IMR-90 (cell line): ENCODE data around the gene C16orf92. TPM values are rescaled to one million over a fixed set of nuclear protein-coding genes. Genes with fewer than 3 reads are reported as not detected.

Source experiments
- ATAC-seq: fragments of 200-7000 bp; cut with Tn5 transposase; 2 replicates; pipeline ENCODE4 v1.9.1; 2020; ENCODE audit warnings: low read depth, mild to moderate bottlenecking, moderate library complexity
- BruUV-seq: library from RNA; stranded (reverse); fragments of 400-500 nt; replicated peaks from 2 replicates; lab custom pipeline; 2021; lab: Mats Ljungman, UMichigan
- CTCF ChIA-PET: fragments of 300-600 bp; formaldehyde crosslinking; extraction: SDS; loops from one replicate; lab custom pipeline; 2021; ENCODE audit warnings: antibody characterized with exemption; lab: Yijun Ruan, JAX
- POLR2A ChIA-PET: fragments of 300-600 bp; sonication (Branson Sonifier 250); formaldehyde crosslinking; loops from one replicate; lab custom pipeline; 2022; ENCODE audit warnings: antibody characterized with exemption; ENCODE audit not compliant: unreplicated experiment; lab: Charles Lee
- DNase-seq: peaks from one replicate; pipeline ENCODE4 v3.0.0; 2013
- H2AFZ ChIP-seq: replicated peaks from 2 replicates; pipeline ENCODE3; 2013; ENCODE audit warnings: low read length, mild to moderate bottlenecking; ENCODE audit not compliant: poor library complexity
- H2AK5ac ChIP-seq: 2 replicates; pipeline ENCODE4 v1.6.1; 2013; ENCODE audit warnings: low read depth, low read length, inconsistent platforms
- H2AK9ac ChIP-seq: replicated peaks from 2 replicates; pipeline ENCODE3; 2013; ENCODE audit warnings: mild to moderate bottlenecking, low read depth, low read length, moderate library complexity; ENCODE audit not compliant: poor library complexity
- H2BK120ac ChIP-seq: 2 replicates; pipeline ENCODE4 v1.6.1; 2013; ENCODE audit warnings: low read depth, low read length, inconsistent platforms
- H2BK15ac ChIP-seq: 3 replicates; pipeline ENCODE4 v1.6.1; 2013; ENCODE audit warnings: low read depth, low read length, inconsistent platforms
- H2BK20ac ChIP-seq: 2 replicates; pipeline ENCODE4 v1.6.1; 2013; ENCODE audit warnings: low read depth, mild to moderate bottlenecking, inconsistent platforms, low read length, moderate library complexity
- H2BK5ac ChIP-seq: 2 replicates; pipeline ENCODE4 v1.6.1; 2013; ENCODE audit warnings: mild to moderate bottlenecking, low read depth, low read length, inconsistent platforms; ENCODE audit not compliant: poor library complexity, severe bottlenecking
- H3K14ac ChIP-seq: replicated peaks from 2 replicates; pipeline ENCODE4 v1.6.1; 2013; ENCODE audit warnings: low read depth, low read length, inconsistent platforms
- H3K18ac ChIP-seq: 2 replicates; pipeline ENCODE4 v1.6.1; 2013; ENCODE audit warnings: low read depth, low read length, control low read depth
- H3K23ac ChIP-seq: 2 replicates; pipeline ENCODE4 v1.6.1; 2013; ENCODE audit warnings: low read depth, low read length, inconsistent platforms
- H3K27ac ChIP-seq: 2 replicates; pipeline ENCODE4 v1.5.1; 2013; ENCODE audit warnings: mild to moderate bottlenecking, control low read depth, low read length; ENCODE audit not compliant: insufficient read depth
- H3K27me3 ChIP-seq: 2 replicates; pipeline ENCODE4 v1.6.1; 2013; ENCODE audit warnings: low read length; ENCODE audit not compliant: control insufficient read depth, insufficient read depth
- H3K36me3 ChIP-seq: 2 replicates; pipeline ENCODE4 v1.6.1; 2013; ENCODE audit warnings: low read length, mixed read lengths; ENCODE audit not compliant: control insufficient read depth, insufficient read depth
- H3K4ac ChIP-seq: 2 replicates; pipeline ENCODE4 v1.6.1; 2013; ENCODE audit warnings: low read depth, low read length, inconsistent platforms
- H3K4me1 ChIP-seq: 2 replicates; pipeline ENCODE4 v1.6.1; 2013; ENCODE audit warnings: low read length, mixed read lengths; ENCODE audit not compliant: control insufficient read depth, insufficient read depth
- H3K4me2 ChIP-seq: 2 replicates; pipeline ENCODE4 v1.6.1; 2013; ENCODE audit warnings: low read depth, mild to moderate bottlenecking, control low read depth, low read length, moderate library complexity
- H3K4me3 ChIP-seq: 2 replicates; pipeline ENCODE4 v1.5.1; 2013; ENCODE audit warnings: low read depth, mild to moderate bottlenecking, control low read depth, low read length, moderate library complexity; ENCODE audit not compliant: insufficient read depth
- H3K56ac ChIP-seq: 2 replicates; pipeline ENCODE4 v1.6.1; 2013; ENCODE audit warnings: low read length, inconsistent platforms; ENCODE audit not compliant: insufficient read depth; ENCODE audit errors: extremely low read depth
- H3K79me1 ChIP-seq, 2 experiments: 2 replicates each; pipeline ENCODE4 v1.6.1; 2013; ENCODE audit warnings: low read length in 2 of 2, inconsistent platforms in 1 of 2, low read depth in 1 of 2
- H3K9ac ChIP-seq: 2 replicates; pipeline ENCODE4 v1.6.1; 2013; ENCODE audit warnings: low read depth, low read length, control low read depth
- H3K9me1 ChIP-seq: 2 replicates; pipeline ENCODE4 v1.6.1; 2013; ENCODE audit warnings: low read length, inconsistent platforms; ENCODE audit not compliant: insufficient read depth
- H3K9me3 ChIP-seq: 2 replicates; pipeline ENCODE4 v1.6.1; 2013; ENCODE audit warnings: low read length; ENCODE audit not compliant: control insufficient read depth, insufficient read depth
- H4K20me1 ChIP-seq: 2 replicates; pipeline ENCODE4 v1.6.1; 2013; ENCODE audit warnings: low read length, inconsistent platforms; ENCODE audit not compliant: insufficient read depth
- H4K5ac ChIP-seq: 2 replicates; pipeline ENCODE4 v1.6.1; 2013; ENCODE audit warnings: mild to moderate bottlenecking, low read depth, low read length, control low read depth
- H4K8ac ChIP-seq, 2 experiments: 2 replicates each; pipeline ENCODE4 v1.6.1; 2013; ENCODE audit warnings: low read depth in 2 of 2, low read length in 2 of 2, control low read depth in 1 of 2, inconsistent platforms in 1 of 2
- H4K91ac ChIP-seq: 2 replicates; pipeline ENCODE4 v1.6.1; 2013; ENCODE audit warnings: low read depth, low read length, inconsistent platforms; ENCODE audit not compliant: insufficient read depth
- CEBPB ChIP-seq: IDR thresholded peaks from 2 replicates; pipeline ENCODE4 v1.6.1; 2012; ENCODE audit warnings: low read depth, low read length, improper control_type of control experiment
- ELK1 ChIP-seq: fragments of 150-350 bp; IDR thresholded peaks from 2 replicates; pipeline ENCODE4 v1.6.1; 2016; ENCODE audit warnings: low read depth, mild to moderate bottlenecking, low read length, moderate library complexity, borderline replicate concordance
- FOS ChIP-seq: fragments of 150-350 bp; IDR thresholded peaks from 2 replicates; pipeline ENCODE4 v1.6.1; 2016; ENCODE audit warnings: low read depth, low read length
- MAFK ChIP-seq: IDR thresholded peaks from 2 replicates; pipeline ENCODE4 v1.6.1; 2012; ENCODE audit warnings: low read depth, low read length, improper control_type of control experiment
- MAZ ChIP-seq: IDR thresholded peaks from 2 replicates; pipeline ENCODE4 v1.6.1; 2012; ENCODE audit warnings: low read depth, mild to moderate bottlenecking, low read length, improper control_type of control experiment, moderate library complexity, borderline replicate concordance
- MXI1 ChIP-seq: IDR thresholded peaks from 2 replicates; pipeline ENCODE4 v1.6.1; 2012; ENCODE audit warnings: low read depth, mild to moderate bottlenecking, low read length, moderate library complexity, borderline replicate concordance
- NFE2L2 ChIP-seq: fragments of 150-350 bp; IDR thresholded peaks from 2 replicates; pipeline ENCODE4 v1.6.1; 2016; ENCODE audit warnings: low read depth, mild to moderate bottlenecking, low read length
- POLR2A ChIP-seq: IDR thresholded peaks from 2 replicates; pipeline ENCODE4 v1.6.1; 2012; ENCODE audit warnings: mild to moderate bottlenecking, low read depth, low read length
- RAD21 ChIP-seq: IDR thresholded peaks from 2 replicates; pipeline ENCODE4 v1.6.1; 2012; ENCODE audit warnings: low read length, improper control_type of control experiment
- SMC3 ChIP-seq: fragments of 150-350 bp; IDR thresholded peaks from 2 replicates; pipeline ENCODE4 v1.6.1; 2016; ENCODE audit warnings: low read depth, mild to moderate bottlenecking, antibody characterized with exemption, low read length, moderate library complexity
- USF2 ChIP-seq: fragments of 150-350 bp; IDR thresholded peaks from 2 replicates; pipeline ENCODE4 v1.6.1; 2017; ENCODE audit warnings: mild to moderate bottlenecking, antibody characterized with exemption, low read length, low read depth
- WGBS, 2 experiments: methylation state at CpG; one replicate each; pipeline versions ENCODE4 v1.1.5 to v1.1.7; 2013; ENCODE audit warnings: missing lambda C conversion rate in 2 of 2; ENCODE audit not compliant: insufficient read length in 1 of 2; ENCODE audit errors: extremely low coverage in 2 of 2; 5-methylcytosine and 5-hydroxymethylcytosine counted together
- dilution Hi-C: fragments of 300-500 bp; cut with HindIII; formaldehyde crosslinking; loops from one replicate; pipeline ENCODE4 v1.14.3; 2018; ENCODE audit warnings: low sequenced_read_pairs; ENCODE audit not compliant: unreplicated experiment
- in situ Hi-C: fragments of 300-500 bp; cut with MboI; formaldehyde crosslinking; loops from 3 replicates; pipeline ENCODE4 v1.14.3; 2019; ENCODE audit warnings: low sequenced_read_pairs, inconsistent platforms, mixed read lengths
- intact Hi-C: fragments of 100-400 bp; cut with micrococcal nuclease; formaldehyde crosslinking; loops from 2 replicates; pipeline ENCODE4 v1.10.0; 2022
- polyA plus RNA-seq, 3 experiments: library from polyadenylated mRNA; depleted of rRNA; stranded (reverse); fragments of >200 nt; gene quantifications; 2 replicates each; pipeline ENCODE4 v1.2.3, GENCODE V29; 2012; ENCODE audit warnings: low replicate concordance in 1 of 3
- total RNA-seq: library from RNA; depleted of rRNA; stranded (reverse); fragments of >200 nt; gene quantifications from 2 replicates; pipeline ENCODE4 v1.2.3, GENCODE V29; 2012

Gene C16orf92
- total and polyA plus RNA-seq, 2 of the 4 experiments (the other 2 are of a cell fraction), result not detected

GRCh38 chr16:30023586-30023985 is 588 bp downstream of the C16orf92 start:
- POLR2A ChIA-PET, result interaction anchor here (0.6 kb wide), 1 partner anchor 155 kb away, joined by 3 read pairs; no protein-coding TSS in a partner anchor
- intact Hi-C loops, result loop anchor here (5.0 kb wide), 1 partner anchor 206 kb away; the partner anchor contains the start of gene PAGR1

More at GRCh38 chr16:30023586-30023985, 588 bp downstream of the C16orf92 start:
- Histone ChIP-seq H4K5ac (no peak overlapping the region), H3K4me2 (no peak overlapping the region), H2BK15ac (no peak overlapping the region), H2BK20ac (no peak overlapping the region), H3K9ac (no peak overlapping the region), H2AK5ac (no peak overlapping the region), H2BK5ac (no peak overlapping the region), H3K4me3 (no peak overlapping the region), H2BK120ac (no peak overlapping the region), H3K9me1 (no peaks in the 10 kb centered on the region), H3K56ac (no peak overlapping the region), H3K23ac (no peak overlapping the region), H3K18ac (no peak overlapping the region), H3K36me3 (no peaks in the 10 kb centered on the region), H2AFZ (no peak overlapping the region), H4K8ac (no peak overlapping the region), H3K27me3 (peaks cover 42% of the 10 kb centered on the region), H3K14ac (no peak overlapping the region), H3K79me1 (no peaks in the 10 kb centered on the region), H3K4me1 (no peaks in the 10 kb centered on the region), H3K27ac (no peak overlapping the region), H4K91ac (no peak overlapping the region), H3K9me3 (no peaks in the 10 kb centered on the region), H3K4ac (no peak overlapping the region), H2AK9ac (no peak overlapping the region), H4K20me1 (0 out of 2 replicates have a peak, but pooled peaks cover 7% of the 10 kb centered on the region)
- ATAC-seq, result no peak
- no TSS peak for BruUV-seq
- dilution Hi-C loops, result no loop called here
- no peak for DNase-seq
- TF ChIP-seq MAZ (no peak), CEBPB (no peak), SMC3 (no peak), FOS (no peak), NFE2L2 (no peak), RAD21 (no peak), MAFK (no peak), POLR2A (no peak), USF2 (no peak), ELK1 (no peak), MXI1 (no peak)
- WGBS, 2 experiments, result 77% methylated on average over 8 of the region's 11 CpGs; no CpG with 5 or more reads in 1 of the 2 experiments
- CTCF ChIA-PET, result no interaction called here
- in situ Hi-C loops, result loop anchor here (10.0 kb wide), 1 partner anchor 329 kb away; no protein-coding TSS in a partner anchor
